ENCODE measurements around the gene SGCA. TPM values are rescaled to one million over a fixed set of nuclear protein-coding genes. Genes with fewer than 3 reads are reported as not detected.

SGCA gene
- total RNA-seq, 1 donor from 2014 or later = not detected

GRCh38 chr17:50133769-50134099 lies 32.1 kb upstream of the SGCA start:
- DNase-seq (ENCODE audit: extremely low read depth, low read depth, low spot score) = no peak

- DNase-seq (ENCODE audit: extremely low read depth, low read depth, low spot score) = no peak
Observed at GRCh38 chr17:50134206-50135110, 31.3 kb upstream of the SGCA start.

- no peak for DNase-seq (ENCODE audit: extremely low read depth, low read depth, low spot score)
Observed at GRCh38 chr17:50135316-50136095, 30.3 kb upstream of the SGCA start.

GRCh38 chr17:50136096-50136687 lies 29.6 kb upstream of the SGCA start:
- DNase-seq (ENCODE audit: extremely low read depth, low read depth, low spot score) = no peak

GRCh38 chr17:50137042-50137441 lies 28.8 kb upstream of the SGCA start:
- DNase-seq (ENCODE audit: extremely low read depth, low read depth, low spot score) = no peak

GRCh38 chr17:50139185-50139783 lies 26.5 kb upstream of the SGCA start:
- DNase-seq (ENCODE audit: extremely low read depth, low read depth, low spot score) = no peak

- DNase-seq (ENCODE audit: extremely low read depth, low read depth, low spot score) = no peak
Observed at GRCh38 chr17:50139950-50140885, 25.6 kb upstream of the SGCA start.

GRCh38 chr17:50141026-50141744 lies 24.6 kb upstream of the SGCA start:
- DNase-seq (ENCODE audit: extremely low read depth, low read depth, low spot score) = no peak

- no peak for DNase-seq (ENCODE audit: extremely low read depth, low read depth, low spot score)
Observed at GRCh38 chr17:50141745-50142110, 24.1 kb upstream of the SGCA start.

GRCh38 chr17:50143461-50144176 lies 22.2 kb upstream of the SGCA start:
- no peak for DNase-seq (ENCODE audit: extremely low read depth, low read depth, low spot score)

- no peak for DNase-seq (ENCODE audit: extremely low read depth, low read depth, low spot score)
Observed at GRCh38 chr17:50144355-50144754, 21.4 kb upstream of the SGCA start.

GRCh38 chr17:50144845-50145531 lies 20.8 kb upstream of the SGCA start:
- DNase-seq (ENCODE audit: extremely low read depth, low read depth, low spot score) = no peak

GRCh38 chr17:50145532-50146229 lies 20.1 kb upstream of the SGCA start:
- DNase-seq (ENCODE audit: extremely low read depth, low read depth, low spot score) = no peak

- DNase-seq (ENCODE audit: extremely low read depth, low read depth, low spot score) = no peak
Observed at GRCh38 chr17:50146230-50146926, 19.4 kb upstream of the SGCA start.

- no peak for DNase-seq (ENCODE audit: extremely low read depth, low read depth, low spot score)
Observed at GRCh38 chr17:50146927-50147665, 18.7 kb upstream of the SGCA start.

GRCh38 chr17:50147841-50148225 lies 18.0 kb upstream of the SGCA start:
- DNase-seq (ENCODE audit: extremely low read depth, low read depth, low spot score) = no peak
